Measurements from ENCODE around the gene RHOG. TPM values are rescaled to one million over a fixed set of nuclear protein-coding genes. Genes with fewer than 3 reads are reported as not detected.

Gene RHOG
- total and polyA plus RNA-seq, 9 of the 15 experiments (the other 6 are each of a cell fraction or from before 2014, with no cell fraction given) = 22.6 to 162 (median 80.3) TPM

- intact Hi-C loops (cut with micrococcal nuclease) (no loop called here), in situ Hi-C loops (cut with MboI) (loop anchor here (25.0 kb wide), 1 partner anchor 354 kb away; no protein-coding TSS in a partner anchor)
- CTCF ChIA-PET (ENCODE audit: low intra/inter-chr PET ratio) = no interaction called here
- TF ChIP-seq ZBTB8A (IDR thresholded peaks at IDR 0.05; ENCODE audit: partially characterized antibody) (no peak), POLR3A (IDR thresholded peaks at IDR 0.05; ENCODE audit: borderline replicate concordance, extremely low read depth, insufficient read depth, insufficient read length) (no peak), TEAD1 (CRISPR knock-in tag; IDR thresholded peaks at IDR 0.05) (no peak), HIVEP1 (CRISPR knock-in tag; IDR thresholded peaks at IDR 0.05) (no peak), PHF8 (IDR thresholded peaks at IDR 0.05; ENCODE audit: borderline replicate concordance, low read length) (no peak), HDAC2 (IDR thresholded peaks at IDR 0.05) (peak; percentile 64; the same call in 1 of the 2 replicates), ZNF354B (CRISPR knock-in tag; IDR thresholded peaks at IDR 0.05) (no peak), POLR2AphosphoS5 (IDR thresholded peaks at IDR 0.05; ENCODE audit: control insufficient read depth, insufficient read depth, low read depth, low read length) (no peak), CTBP1 (IDR thresholded peaks at IDR 0.05; ENCODE audit: borderline replicate concordance) (no peak), RCOR1 (IDR thresholded peaks at IDR 0.05; ENCODE audit: borderline replicate concordance in 1 of 2, low read depth in 2 of 2, low read length in 2 of 2) (peak in 1 of 2 experiments; percentile 81; a peak in 2 of 4 replicates), HOMEZ (CRISPR knock-in tag; IDR thresholded peaks at IDR 0.05) (no peak)
- TF ChIP-seq, protein P1, sequence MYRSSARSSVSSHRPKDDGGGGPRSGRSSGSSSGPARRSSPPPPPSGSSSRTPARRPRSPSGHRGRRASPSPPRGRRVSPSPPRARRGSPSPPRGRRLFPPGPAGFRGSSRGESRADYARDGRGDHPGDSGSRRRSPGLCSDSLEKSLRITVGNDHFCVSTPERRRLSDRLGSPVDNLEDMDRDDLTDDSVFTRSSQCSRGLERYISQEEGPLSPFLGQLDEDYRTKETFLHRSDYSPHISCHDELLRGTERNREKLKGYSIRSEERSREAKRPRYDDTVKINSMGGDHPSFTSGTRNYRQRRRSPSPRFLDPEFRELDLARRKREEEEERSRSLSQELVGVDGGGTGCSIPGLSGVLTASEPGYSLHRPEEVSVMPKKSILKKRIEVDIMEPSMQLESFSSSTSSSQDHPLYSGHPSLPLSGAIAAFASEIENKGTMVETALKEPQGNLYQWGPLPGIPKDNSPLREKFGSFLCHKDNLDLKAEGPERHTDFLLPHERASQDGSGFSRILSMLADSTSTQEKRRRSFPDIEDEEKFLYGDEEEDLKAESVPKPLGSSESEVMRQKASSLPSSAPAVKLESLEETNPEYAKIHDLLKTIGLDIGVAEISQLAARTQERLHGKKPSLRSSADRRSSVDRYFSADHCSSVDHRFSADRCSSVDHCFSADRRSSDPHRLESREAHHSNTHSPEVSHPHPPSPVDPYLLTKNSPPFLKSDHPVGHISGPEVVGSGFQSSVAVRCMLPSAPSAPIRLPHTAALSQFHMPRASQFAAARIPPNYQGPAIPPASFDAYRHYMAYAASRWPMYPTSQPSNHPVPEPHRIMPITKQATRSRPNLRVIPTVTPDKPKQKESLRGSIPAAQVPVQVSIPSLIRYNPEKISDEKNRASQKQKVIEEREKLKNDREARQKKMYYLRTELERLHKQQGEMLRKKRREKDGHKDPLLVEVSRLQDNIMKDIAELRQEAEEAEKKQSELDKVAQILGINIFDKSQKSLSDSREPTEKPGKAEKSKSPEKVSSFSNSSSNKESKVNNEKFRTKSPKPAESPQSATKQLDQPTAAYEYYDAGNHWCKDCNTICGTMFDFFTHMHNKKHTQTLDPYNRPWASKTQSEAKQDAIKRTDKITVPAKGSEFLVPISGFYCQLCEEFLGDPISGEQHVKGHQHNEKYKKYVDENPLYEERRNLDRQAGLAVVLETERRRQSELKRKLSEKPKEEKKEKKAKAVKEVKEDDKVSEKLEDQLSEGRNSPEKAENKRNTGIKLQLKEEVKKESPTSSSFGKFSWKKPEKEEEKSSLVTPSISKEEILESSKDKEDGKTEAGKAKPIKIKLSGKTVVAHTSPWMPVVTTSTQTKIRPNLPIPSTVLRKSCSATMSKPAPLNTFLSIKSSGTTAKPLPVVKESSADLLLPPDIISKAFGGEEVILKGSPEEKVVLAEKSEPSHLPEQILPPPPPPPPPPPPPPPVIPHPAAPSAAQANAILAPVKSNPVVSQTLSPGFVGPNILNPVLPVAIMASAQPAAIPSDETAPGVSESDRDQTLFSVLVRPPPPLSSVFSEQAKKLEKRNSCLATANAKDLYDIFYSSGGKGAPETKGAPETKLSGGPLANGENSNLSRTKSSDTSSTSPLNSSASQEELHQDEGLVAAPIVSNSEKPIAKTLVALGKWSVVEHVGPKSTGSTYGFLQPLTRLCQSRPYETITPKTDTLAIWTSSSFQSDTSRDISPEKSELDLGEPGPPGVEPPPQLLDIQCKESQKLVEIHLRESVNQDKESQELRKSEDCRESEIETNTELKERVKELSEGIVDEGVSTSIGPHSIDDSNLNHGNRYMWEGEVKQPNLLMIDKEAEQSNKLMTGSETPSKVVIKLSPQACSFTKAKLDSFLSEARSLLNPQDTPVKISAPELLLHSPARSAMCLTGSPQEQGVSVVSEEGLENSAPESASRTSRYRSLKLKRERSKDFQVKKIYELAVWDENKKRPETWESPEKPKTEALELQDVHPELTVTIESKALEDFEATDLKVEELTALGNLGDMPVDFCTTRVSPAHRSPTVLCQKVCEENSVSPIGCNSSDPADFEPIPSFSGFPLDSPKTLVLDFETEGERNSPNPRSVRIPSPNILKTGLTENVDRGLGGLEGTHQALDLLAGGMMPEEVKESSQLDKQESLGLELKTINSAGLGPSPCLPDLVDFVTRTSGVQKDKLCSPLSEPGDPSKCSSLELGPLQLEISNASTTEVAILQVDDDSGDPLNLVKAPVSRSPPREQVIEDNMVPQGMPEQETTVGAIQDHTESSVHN (IDR thresholded peaks at IDR 0.05; ENCODE audit: borderline replicate concordance in 1 of 2, low read depth in 1 of 2) = no peak
Measured at GRCh38 chr11:3816673-3817072, 24.1 kb downstream of the RHOG start.

More at GRCh38 chr11:3816673-3817072, 24.1 kb downstream of the RHOG start:
- Histone ChIP-seq H3K9me3 (replicated peaks; ENCODE audit: control insufficient read depth, insufficient read depth, low read depth, low read length) (no peaks in the 10 kb centered on the region), H3K27me3 (ENCODE audit: control insufficient read depth in 2 of 2, insufficient read depth in 2 of 2, low read length in 2 of 2) (no peaks in the 10 kb centered on the region), H3K36me3 (ENCODE audit: control insufficient read depth, insufficient read depth, low read length) (peaks cover 20% of the 10 kb centered on the region; the same call in 2 of the 3 replicates), H3K9me1 (ENCODE audit: control insufficient read depth, insufficient read depth, low read length) (no peaks in the 10 kb centered on the region), H3K27ac (ENCODE audit: extremely low read depth, low read depth, low read length) (no peak overlapping the region), H2AFZ (ENCODE audit: low read depth, low read length) (no peak overlapping the region), H3K9ac (ENCODE audit: insufficient read depth in 1 of 2, low read depth in 2 of 2, low read length in 2 of 2) (peak overlapping the region in 1 of 2 experiments; percentile 3; a peak in 1 of 4 replicates), H3K4me2 (ENCODE audit: insufficient read depth, low read length) (no peak overlapping the region), H4K20me1 (replicated peaks; ENCODE audit: control insufficient read depth, insufficient read depth, low read length) (no peaks in the 10 kb centered on the region), H3K4me1 (replicated peaks in 1 of 2; ENCODE audit: control insufficient read depth in 2 of 2, insufficient read depth in 2 of 2, low read length in 2 of 2) (peaks cover 9 to 20% of the 10 kb centered on the region in 2 experiments), H3K4me3 (no peak overlapping the region), H3K79me2 (ENCODE audit: control insufficient read depth, insufficient read depth, low read length) (no peaks in the 10 kb centered on the region; the same call in 2 of the 3 replicates)
- no peak for FAIRE-seq
- POLR2A ChIA-PET = interaction anchor here (0.7 kb wide), 1 partner anchor 172 kb away, joined by 3 read pairs; the partner anchor contains the start of gene ART1
- DNase-seq (ENCODE audit: extremely low read depth in 1 of 4, low spot score in 3 of 4) = no peak
- BruUV-seq (replicated peaks) = no TSS peak
- ATAC-seq = no peak
- 75% methylated on average over 2 of the region's 2 CpGs for WGBS (ENCODE audit: insufficient coverage, low coverage, missing lambda C conversion rate)

Measured in K562 (cell line).